HUDEP-2 (cell line): Measurements from ENCODE around the gene FAM204A.

ENCODE experiments used
- DNase-seq, 76 experiments: peaks; one replicate each; lab custom pipeline; 2025; ENCODE audit not compliant: unreplicated experiment in 76 of 76; lab: John Stamatoyannopoulos, UW

Gene FAM204A

DNA sequence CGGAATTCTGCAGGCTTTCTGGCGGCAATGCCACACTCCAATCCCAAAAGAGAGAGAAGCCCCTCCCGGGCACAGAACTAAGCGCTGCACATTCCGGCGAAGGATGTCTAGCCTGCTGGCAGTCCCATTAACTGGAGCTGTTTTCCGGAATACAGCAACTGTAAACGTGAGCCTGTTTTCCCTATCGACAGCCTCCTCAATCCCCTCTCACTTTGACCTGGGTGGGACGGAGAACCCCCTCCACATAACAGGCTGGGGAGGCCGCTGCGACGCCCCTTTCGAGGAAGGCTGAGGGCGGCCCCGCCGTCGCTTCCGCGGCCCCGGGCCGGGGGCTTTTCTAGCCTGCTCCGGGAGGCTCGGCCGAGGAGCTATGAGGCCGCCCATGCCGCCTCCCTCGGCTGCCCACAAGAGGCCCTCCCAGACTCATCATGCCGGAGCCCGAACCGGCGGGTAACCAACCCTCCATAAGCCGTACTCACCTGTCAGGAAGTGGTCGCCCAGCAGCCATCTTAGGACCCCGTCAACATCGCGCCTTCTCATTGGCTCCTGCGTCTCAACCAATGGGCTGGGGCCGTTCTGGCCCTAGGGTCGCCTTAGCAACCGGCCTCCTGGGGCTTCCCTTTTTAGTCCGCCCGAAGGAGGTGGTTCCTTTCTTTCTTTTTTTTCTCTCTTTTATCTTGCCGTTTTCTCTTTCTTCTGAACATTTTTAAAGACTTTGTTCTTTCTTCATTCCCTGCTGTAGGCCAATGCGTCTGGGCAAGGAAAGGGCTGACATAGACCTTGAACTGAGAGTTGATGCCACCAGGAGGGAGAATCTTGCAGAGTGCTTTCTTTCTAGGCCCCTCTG is at the start of gene FAM204A:
Gene FAM204A, minus strand, starts transcription at position 534 of the 847 bp plus-strand sequence. CDS start 5,909 bp downstream, outside the sequence.
- DNase-seq = peak in 75 of 76 experiments; percentile 17 to 92 (median 80)

- no peak for DNase-seq
Measured at GRCh38 chr10:118383699-118384098, 41.6 kb upstream of the FAM204A start.

- DNase-seq = no peak
Measured at GRCh38 chr10:118383063-118383689, 41.1 kb upstream of the FAM204A start.

DNA sequence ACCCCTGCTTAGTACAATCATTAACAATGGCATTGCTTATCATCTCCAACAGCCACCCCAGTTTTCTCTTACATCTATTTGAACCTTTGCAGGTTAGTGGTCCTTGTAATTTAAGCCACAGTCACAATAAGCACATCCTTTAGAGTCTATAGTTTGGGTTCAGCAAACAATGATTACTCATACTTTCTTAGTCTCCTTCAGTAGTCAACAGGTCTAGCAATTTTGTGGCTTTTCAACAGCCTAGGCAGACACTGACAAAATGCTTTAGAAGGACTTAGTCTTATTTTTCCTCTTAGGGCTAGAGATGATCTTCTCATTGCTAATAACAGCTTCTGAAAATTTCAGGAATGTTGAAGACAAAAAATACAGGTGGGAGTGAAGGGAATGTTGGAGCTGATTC is 32.3 kb upstream of the FAM204A start:
- no peak for DNase-seq

GRCh38 chr10:118373786-118374185 is 31.7 kb upstream of the FAM204A start:
- no peak for DNase-seq

DNA sequence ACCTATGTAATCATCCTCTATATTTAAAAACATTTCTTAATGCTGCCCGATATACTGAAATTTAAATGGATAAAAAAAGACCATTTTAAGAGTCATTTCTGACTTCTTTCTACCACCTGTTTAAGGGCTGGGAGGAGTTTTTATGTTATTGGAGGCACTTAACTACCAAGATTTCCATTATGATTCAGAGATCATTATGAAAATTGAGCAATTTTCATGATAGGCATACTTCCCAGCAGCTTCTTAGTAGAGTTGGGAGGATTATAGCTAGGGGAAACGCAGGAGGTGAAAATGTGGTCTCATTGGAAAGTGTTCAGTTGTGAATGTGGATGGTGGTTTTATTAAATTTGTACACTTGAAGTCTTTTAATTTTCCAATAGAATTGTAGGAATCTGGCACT is 28.4 kb upstream of the FAM204A start:
- DNase-seq = no peak

DNA sequence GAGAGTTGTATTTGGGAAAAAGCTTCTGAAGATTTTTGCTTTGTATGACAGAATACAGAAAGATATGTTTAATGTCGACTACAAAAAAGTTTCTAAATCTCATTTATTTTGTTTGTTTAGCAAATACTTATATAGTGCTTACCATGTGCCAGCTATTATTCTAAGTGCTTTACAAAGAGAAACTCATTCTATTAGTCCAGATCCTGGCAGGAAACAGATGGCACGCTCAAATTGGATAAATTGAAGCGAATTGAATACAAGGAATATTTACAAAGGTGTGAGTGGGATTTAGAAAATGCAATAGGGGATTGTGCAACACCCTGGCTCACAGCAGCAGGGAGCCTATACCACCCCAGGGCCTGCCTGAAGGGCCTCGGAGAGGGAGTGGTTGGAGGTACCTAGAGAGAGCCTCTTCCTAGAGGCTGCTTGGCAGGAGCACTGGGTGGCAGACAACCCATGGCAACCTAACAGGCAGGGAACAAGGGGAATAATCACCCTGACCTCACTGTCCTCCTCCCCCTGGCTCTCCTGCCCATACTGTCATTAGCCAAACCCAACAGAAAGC is 27.6 kb upstream of the FAM204A start:
- DNase-seq = no peak

DNA sequence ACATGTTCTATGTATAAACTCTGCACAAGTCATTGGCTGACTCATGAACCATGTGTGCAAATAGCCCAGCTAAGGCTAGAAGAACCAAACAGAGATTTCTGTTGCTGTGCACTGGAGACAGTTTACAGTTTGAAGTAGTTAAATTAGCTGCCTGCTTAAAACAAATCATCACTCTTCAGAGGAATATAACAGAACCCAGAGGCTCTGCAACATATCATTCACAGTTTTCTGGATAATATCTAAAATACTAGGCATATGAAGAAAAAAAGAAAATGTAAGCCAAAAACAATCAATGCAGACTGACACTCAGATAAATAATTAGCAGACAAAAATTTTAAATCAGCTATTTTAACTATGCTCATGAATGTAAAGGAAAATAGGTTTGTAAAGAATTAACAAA is 23.6 kb upstream of the FAM204A start:
- DNase-seq = no peak

- DNase-seq = no peak
Measured at GRCh38 chr10:118362103-118362502, 20.0 kb upstream of the FAM204A start.

DNA sequence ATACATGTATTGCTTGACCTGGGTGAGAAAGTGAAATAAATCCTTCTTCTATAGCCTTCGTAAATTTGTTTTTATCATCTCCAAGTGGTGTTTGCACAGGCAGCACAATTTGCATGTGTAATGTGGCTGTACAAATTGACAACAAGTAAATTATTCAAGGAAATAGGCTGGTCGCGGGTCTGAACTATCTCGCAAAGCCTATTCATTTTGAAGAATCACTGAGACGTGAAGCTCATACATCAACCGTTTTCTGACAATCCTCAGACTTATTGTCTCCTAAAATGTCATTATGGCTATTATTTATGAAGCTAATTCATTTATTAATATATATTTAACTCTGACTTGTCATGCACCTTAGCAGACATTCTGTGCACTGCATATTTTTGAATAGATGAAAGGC is 16.2 kb upstream of the FAM204A start:
- no peak for DNase-seq

- DNase-seq = no peak
Measured at GRCh38 chr10:118357841-118358240, 15.7 kb upstream of the FAM204A start.

DNA sequence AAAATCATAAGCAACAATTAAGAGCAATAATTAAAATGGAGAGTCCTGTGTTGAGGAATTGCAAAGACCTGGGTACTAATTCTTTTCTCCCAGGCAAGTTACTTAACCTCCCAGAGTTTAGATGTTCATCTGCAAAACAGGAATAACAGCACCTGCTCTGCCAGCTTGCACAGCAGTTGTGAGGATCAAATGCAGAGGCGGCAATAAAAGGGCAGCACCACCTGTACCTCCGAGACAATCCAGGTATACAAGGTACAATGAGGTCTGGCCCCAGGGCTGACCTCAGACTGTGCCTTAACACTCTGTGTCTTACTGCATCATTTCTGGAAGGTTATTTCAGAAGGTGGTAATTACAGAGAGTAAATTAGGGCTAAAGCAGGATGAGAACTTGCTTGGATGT is 14.5 kb upstream of the FAM204A start:
- DNase-seq = no peak

GRCh38 chr10:118355234-118355633 is 13.1 kb upstream of the FAM204A start:
- DNase-seq = no peak

GRCh38 chr10:118349235-118349634 is 7.1 kb upstream of the FAM204A start:
- DNase-seq = no peak

DNA sequence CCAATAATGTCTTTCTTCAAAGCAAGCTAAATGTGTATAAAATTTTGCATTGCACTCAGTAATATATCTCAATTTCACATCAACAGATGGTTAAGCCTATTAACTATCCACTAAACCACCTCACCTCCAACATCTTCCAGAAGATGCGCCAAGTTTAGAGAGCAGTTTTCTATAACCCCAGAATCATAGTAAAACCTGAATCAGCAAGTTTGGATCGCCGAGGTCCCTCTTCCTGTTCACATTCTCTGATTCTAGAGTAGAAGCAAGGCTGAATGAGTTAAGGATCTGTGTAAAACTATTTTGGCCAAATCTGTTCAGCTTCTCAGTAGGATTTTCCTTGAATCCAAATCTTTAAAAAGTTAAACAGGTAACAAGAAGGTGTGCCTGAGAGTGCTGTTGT is 1.4 kb upstream of the FAM204A start:
- no peak for DNase-seq

- no peak for DNase-seq
Measured at GRCh38 chr10:118343115-118343514, 991 bp upstream of the FAM204A start.

GRCh38 chr10:118342638-118343020 is 505 bp upstream of the FAM204A start:
- DNase-seq = no peak

GRCh38 chr10:118340486-118340885 is 1.6 kb downstream of the FAM204A start:
- DNase-seq = peak in 6 of 76 experiments; percentile 1 to 19 (median 6)

- DNase-seq = peak in 1 of 76 experiments; percentile 2
Measured at GRCh38 chr10:118339111-118339510, 3.0 kb downstream of the FAM204A start.

DNA sequence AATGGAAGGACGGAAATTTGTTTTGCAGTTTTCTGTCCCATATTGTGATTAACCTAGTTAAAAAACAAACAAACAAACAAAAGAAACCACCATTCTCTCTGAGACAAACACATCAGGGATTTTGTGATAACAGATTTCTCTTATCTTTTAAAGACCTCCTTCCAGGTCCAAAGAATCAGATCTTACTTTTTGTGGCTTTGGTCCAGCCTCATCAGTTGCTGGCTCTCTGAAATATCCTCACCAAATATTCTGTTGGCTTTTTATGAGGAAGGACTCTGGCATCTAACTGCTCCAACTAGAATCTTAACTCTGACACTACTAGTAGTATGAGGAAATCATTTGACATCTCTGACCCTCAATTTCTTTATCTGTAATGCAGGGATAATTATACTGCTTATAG is 4.8 kb downstream of the FAM204A start:
- no peak for DNase-seq

DNA sequence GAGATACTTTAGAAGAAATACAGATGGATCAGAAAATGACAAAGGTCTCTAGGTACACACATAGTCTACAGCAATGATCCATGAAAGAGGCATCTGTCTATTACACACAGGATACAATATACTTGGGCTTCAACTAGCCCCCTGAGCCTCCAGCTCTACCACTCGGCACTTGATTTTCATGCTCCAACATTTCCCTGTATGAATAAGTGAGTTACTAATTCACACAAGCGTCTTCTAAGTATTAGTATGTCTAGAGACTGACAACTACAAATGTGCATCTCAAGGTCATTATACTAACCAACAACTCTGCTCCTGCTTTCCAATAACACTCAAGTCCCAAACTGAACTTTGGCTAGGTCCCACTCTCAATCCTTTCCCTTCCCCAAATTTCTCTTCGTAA is 8.3 kb downstream of the FAM204A start:
- DNase-seq = no peak
